NCI-H2196 treated with DMSO at 0.1 percent for 48 hours (cell line): ENCODE data around the gene CDH5.

Source experiments
- DNase-seq: peaks from one replicate; lab custom pipeline; 2025; ENCODE audit not compliant: unreplicated experiment; lab: John Stamatoyannopoulos, UW

The CDH5 gene

GRCh38 chr16:66373667-66374066 lies 7.2 kb downstream of the CDH5 start:
- no peak for DNase-seq

- DNase-seq, result no peak
Measured at GRCh38 chr16:66374176-66374575, 7.7 kb downstream of the CDH5 start.

- no peak for DNase-seq
Measured at GRCh38 chr16:66375451-66375850, 9.0 kb downstream of the CDH5 start.

GRCh38 chr16:66376114-66376513 lies 9.6 kb downstream of the CDH5 start:
- DNase-seq, result no peak

GRCh38 chr16:66376577-66377305 lies 10.2 kb downstream of the CDH5 start:
- no peak for DNase-seq

- DNase-seq, result no peak
Measured at GRCh38 chr16:66377324-66377723, 10.8 kb downstream of the CDH5 start.

GRCh38 chr16:66378741-66379570 lies 12.5 kb downstream of the CDH5 start:
- DNase-seq, result no peak

- DNase-seq, result no peak
Measured at GRCh38 chr16:66379571-66379941, 13.1 kb downstream of the CDH5 start.

- no peak for DNase-seq
Measured at GRCh38 chr16:66380421-66380820, 13.9 kb downstream of the CDH5 start.

- DNase-seq, result no peak
Measured at GRCh38 chr16:66381585-66382170, 15.2 kb downstream of the CDH5 start.

- DNase-seq, result no peak
Measured at GRCh38 chr16:66382171-66382965, 15.9 kb downstream of the CDH5 start.

GRCh38 chr16:66382966-66383299 lies 16.4 kb downstream of the CDH5 start:
- no peak for DNase-seq

- DNase-seq, result no peak
Measured at GRCh38 chr16:66383551-66383950, 17.1 kb downstream of the CDH5 start.

- no peak for DNase-seq
Measured at GRCh38 chr16:66385415-66385814, 18.9 kb downstream of the CDH5 start.

GRCh38 chr16:66386629-66387622 lies 20.4 kb downstream of the CDH5 start:
- DNase-seq, result no peak

- no peak for DNase-seq
Measured at GRCh38 chr16:66387817-66388332, 21.4 kb downstream of the CDH5 start.

GRCh38 chr16:66388350-66389139 lies 22.1 kb downstream of the CDH5 start:
- no peak for DNase-seq

- no peak for DNase-seq
Measured at GRCh38 chr16:66389256-66390176, 23.0 kb downstream of the CDH5 start.
